HG02981 (cell line): Measurements from ENCODE around the gene AFAP1L1.

Experiments
- ATAC-seq: cut with Tn5 transposase; IDR thresholded peaks from one replicate; pipeline ENCODE4 v1.9.1; 2021; ENCODE audit warnings: mild to moderate bottlenecking, moderate library complexity; ENCODE audit not compliant: unreplicated experiment

Gene AFAP1L1

DNA sequence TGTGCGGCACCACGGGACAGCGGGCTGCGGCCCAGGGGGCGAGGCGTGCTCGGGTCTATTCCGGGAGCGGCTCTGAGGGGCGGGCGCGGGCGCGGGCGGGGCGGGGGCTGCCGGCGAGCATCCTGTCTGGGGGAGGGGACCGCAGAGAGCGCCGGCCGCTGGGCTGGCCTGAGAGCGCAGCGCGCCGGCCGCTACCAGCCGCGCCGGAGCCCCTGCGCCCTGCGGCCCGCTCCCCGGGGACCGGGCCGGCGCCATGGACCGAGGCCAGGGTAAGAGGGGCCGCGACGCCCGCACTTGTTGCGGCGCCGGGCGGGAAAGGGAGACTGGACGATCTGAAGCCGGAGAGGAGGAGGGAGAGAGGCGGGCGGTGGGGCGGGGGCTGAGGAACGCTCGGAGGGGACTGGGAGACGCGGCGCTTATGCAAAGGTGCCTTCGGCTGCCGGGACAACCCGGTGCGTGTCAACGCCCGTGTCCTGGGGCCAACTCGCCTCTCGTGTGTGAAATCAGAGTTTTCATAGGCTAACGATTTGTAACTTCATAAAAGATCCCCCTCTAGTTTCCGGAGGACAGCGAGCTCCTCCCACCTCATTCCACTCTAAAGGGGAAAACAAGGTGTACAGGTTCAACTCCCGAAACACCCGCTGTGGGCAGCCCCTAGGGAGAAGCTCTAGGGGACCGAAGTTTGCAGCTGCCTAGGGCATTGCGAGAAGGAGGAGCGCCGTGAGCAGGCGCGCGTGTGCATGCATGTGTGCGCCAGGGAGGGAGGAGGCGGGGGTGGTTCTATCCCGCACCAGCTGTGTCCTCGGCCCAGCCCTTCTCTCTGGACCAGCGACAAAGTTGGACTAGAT is at the start of gene AFAP1L1:
AFAP1L1 (plus strand) TSS at position 144 of the 848 bp plus-strand sequence; CDS start at position 254, 110 bp downstream.
- ATAC-seq = no peak

DNA sequence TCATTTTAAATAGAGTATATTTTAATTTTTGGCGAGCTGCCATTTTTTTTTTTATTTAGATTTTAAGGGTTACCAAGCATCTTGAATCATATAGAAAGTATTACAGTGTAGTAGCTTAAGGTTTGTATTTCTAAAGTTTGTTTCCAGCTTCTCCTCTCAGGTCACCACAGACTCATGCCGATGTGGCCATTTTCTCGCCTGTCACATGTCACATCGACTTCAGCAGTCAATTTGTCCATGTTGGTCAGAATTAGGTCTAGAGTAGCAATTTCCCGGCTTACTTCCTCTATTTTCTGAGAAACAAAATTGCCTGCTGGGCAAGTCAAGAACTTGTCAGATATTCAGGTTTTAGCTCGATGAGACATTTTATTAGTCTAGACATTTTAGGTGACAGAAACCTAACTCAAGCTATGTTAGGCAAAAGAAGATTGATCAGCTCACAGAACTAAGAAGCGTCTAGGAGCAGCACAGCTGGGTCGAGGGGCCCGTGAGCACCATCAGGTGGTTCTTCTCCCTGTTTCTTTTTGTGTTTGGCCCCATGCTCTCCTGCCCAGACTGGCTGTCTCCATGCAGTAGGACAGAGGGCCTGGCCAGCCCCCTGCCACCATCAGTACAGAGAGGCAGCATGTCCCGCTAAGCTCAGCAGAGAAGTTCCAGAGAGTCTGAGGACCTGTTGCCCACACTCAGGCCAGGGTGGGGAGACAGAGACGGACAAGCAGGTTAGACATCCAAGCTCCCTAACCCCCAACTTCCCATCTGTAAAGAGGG is 48.4 kb upstream of the AFAP1L1 start:
- no peak for ATAC-seq

GRCh38 chr5:149224282-149224681 is 47.4 kb upstream of the AFAP1L1 start:
- no peak for ATAC-seq

DNA sequence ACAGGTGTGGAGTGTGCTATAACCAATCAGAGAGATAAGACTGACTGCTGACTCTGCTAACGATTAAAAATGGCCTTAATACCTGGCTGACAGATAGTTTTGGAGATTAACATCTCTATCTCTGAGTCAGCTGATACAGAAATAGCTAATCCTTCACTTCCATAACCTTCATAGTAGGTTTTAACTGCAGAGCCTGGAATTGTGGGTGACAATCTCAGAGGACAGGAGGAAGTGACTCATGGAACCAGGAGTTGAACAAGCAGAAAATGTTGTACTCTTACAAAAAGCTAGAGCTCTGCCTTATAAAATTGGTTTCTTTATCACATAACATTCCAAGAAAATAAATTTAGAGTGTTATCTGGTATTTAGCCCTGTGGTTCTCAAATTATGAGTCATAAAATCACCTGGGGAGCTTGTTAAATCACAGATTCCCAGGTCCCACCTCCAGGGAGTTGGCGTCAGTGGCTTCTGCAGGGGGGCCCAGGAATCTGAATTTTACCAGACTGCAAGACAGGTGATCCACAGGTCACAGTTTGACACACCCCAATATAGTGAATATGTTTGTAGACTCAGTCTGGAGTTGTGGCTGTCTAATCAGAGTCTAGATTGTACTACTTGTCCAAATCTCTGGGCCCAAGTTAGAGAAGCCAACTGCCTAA is 44.4 kb upstream of the AFAP1L1 start:
- no peak for ATAC-seq

GRCh38 chr5:149228618-149229297 is 42.9 kb upstream of the AFAP1L1 start:
- ATAC-seq = no peak

DNA sequence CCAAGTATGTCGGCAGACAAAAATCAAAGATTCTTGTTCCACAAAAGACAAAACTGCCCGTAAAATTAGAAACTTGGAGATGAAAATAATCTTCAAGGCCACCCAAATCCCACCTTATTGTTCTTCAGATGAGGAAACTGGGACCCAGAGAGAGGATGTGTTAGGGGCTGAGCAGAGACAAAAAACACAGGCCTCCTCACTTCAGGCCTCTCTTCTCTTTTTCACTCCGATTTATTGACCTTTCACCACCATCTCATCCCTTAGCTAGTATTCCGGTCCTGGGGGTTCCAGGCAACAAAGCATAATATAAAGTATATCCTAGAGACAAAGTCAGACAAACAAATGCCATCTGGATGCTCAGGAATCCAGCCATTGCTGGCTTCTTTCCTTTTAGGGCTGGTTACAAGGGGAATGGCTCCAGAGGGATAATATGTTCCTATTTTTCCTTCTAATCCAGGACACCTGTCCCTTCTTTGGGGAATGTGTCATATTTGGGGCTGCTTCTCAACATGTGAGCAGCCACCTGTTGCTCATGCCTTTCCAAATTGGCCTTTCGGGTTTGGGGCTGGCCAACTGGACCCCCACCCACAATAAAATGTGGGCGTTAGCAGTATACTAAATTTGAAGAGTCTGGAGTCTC is 42.2 kb upstream of the AFAP1L1 start:
- ATAC-seq = no peak

DNA sequence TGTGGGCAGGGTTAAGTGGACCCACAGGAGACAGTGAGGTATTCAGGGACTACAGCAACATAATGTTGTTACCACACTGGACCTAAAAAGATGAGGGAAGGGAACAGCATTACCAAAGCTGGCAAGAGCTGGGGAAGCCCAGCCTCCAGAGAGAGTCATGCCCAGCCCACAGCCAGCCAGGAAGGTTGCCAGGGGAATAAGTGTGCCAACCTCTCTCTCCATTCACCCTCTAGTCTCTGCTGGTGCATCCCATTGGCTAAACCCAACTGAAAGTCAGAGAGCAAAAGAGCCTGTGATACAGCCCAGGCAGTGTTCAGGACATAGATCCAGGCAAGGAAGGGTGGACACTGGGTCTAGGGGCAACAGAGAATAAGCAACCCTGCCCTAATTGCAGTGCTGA is 35.8 kb upstream of the AFAP1L1 start:
- ATAC-seq = no peak

DNA sequence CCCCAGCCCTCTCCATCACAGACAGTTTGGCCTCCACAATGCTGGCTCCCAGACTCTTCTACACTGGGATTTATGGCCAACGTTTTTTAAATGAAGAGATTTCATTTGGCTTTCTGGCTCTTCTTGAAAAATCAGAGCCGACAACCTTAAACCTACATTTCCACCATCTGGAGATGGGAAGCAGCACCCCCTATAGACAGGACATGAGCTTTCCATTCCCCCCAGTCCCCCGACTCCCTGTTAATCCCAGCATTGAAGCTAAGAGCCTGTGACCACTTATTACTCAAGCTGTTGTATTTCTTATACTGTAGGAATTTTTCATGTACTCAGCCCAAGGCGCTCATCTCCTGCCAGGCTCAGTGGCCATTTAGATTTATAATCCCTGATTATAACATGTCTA is 34.0 kb upstream of the AFAP1L1 start:
- ATAC-seq = no peak

- no peak for ATAC-seq
Observed at GRCh38 chr5:149238540-149238939, 33.1 kb upstream of the AFAP1L1 start.

DNA sequence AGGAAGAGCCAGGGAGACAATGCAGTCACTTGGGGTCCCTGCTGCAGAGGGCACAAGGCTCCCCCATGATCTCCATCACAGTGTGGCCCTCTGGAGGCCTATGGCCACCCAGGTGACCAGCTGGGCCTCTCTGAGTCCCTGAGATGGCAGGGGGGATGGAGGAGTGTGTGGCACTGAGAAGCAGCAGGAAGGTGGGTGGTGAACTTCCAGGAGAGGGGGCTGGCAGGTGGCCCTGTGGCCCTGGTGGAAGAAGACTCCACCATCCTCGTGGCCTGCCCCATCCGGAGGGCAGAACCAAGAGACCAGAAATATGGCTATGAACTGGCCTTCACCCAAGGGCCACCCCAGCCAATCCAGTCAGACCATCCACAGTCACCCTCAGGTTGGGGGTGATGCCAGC is 31.7 kb upstream of the AFAP1L1 start:
- no peak for ATAC-seq

DNA sequence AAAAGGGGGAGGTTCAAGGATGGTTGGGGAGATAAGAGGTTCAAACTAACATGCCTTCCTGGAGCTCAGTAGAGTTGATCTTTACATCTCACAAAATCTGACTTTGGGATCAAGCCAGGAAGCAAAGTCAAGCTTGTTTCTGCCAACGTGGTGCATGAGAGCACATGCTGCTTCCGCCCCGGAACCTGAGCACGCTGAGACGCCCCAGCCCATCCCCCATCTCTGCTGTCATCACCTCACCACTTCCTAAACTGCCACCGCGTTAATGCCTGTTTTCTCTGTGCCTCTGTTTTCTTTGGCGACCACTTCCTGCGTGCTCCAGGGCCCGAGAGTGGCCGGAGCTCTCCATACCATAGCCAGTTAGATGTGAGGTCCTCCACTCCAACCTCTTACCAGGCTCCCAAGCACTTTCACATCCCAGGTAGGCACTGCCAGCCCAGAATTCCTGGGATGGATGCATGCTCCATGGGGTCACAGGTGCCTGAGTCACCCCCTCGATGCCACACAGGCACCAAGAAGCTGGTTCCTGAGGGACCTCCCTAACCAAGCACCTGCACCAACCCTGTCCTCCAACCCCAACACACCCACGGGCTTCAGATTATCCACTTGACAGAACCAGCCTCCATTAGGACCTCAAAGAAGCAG is 31.2 kb upstream of the AFAP1L1 start:
- peak; percentile 84 for ATAC-seq

GRCh38 chr5:149242339-149242738 is 29.3 kb upstream of the AFAP1L1 start:
- ATAC-seq = no peak

DNA sequence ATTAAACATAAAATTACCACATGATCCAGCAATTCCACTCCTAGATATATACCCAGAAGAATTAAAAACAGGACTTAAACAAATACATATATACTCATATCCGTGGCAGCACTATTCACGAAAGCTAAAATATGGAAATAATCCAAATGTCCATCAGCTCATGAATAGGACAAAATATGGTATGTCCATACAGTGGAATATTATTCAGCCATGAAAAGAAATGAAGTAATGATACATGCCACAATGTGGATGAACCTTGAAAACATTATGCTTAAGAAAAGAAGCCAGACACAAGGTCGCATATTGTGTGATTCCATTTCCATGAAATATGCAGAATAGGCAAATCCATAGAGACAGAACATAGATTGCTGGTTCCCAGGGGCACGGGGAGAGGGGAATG is 24.8 kb upstream of the AFAP1L1 start:
- no peak for ATAC-seq

DNA sequence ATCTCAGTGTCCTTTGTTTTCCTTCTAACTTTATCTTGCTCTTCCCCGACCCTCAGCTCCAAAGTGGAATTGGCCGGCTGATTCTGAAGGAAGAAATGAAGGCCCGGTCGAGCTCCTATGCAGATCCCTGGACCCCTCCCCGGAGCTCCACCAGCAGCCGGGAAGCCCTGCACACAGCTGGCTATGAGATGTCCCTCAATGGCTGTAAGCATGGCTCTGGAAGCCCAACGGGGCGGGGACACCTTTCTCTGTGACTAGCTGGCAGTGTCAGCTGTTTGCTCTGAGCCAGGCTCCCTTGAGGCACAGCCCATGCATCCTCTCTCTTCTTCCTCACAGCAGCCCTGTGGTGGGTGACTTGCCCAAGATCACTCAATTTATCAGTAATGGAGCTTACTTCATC is 23.9 kb upstream of the AFAP1L1 start:
- ATAC-seq = no peak

DNA sequence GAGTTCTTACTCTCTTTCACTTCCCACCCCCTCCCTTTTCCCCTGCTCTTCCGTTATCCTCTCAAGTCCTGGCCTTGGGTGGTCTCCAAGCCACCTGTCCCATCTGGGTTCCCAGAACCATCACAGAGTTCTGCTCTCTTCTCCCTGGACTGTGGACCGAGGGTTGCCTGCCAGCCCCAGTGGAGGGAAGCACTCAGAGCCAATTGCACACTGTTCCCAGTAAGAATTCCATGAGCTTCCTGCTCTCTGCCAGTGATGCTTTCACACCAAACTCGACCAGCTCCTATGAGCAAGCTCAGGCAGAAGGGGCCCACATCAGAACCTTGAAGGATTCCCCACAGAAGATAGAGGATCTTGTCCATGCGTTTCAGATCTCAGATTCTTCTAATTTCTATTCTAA is 20.1 kb upstream of the AFAP1L1 start:
- ATAC-seq = no peak

DNA sequence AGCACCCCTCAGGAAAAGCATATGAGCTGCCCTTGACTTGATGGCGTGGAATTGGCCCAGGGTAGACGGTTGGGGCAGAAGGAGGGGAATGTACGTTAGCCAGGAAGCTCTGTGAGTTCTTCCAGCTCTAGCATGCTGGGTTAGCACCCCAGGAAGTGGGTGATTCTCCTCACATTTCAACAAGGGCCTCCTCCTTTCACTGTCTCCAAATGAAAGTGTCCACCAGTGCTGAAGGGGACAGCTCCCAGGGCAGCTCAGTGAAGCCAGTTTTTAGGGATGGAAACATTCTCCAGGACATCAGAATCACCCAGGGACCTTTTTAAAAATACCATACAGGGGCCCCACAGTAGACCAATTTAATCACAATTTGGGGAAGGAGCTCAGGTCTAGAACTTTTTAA is 17.2 kb upstream of the AFAP1L1 start:
- ATAC-seq = no peak

DNA sequence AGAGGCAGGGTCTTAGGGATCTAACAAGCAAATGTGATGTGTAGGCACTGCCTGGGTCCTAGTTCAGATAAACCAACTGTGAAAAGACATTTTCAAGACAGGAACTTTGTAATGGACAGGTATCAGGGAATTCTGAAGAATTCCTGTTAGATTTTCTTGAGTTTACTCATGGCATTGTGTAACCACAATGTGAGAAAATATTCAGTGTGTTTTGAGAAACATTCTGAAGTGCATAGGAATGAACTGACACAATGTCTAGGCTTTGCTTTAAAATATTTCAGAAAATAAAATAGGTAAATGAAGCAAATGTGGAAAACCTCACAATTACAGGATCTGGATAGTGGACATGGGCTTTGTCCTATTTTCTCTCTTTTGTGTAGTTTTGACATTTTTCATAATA is 15.2 kb upstream of the AFAP1L1 start:
- ATAC-seq = no peak

GRCh38 chr5:149257131-149257530 is 14.5 kb upstream of the AFAP1L1 start:
- no peak for ATAC-seq

- ATAC-seq = no peak
Observed at GRCh38 chr5:149257889-149258705, 13.6 kb upstream of the AFAP1L1 start.
